HG02870 (cell line): ENCODE results near the gene CAMKMT.

Experiments
- ATAC-seq: cut with Tn5 transposase; IDR thresholded peaks from one replicate; pipeline ENCODE4 v1.9.1; 2021; ENCODE audit warnings: mild to moderate bottlenecking, moderate library complexity; ENCODE audit not compliant: unreplicated experiment

Gene CAMKMT

DNA sequence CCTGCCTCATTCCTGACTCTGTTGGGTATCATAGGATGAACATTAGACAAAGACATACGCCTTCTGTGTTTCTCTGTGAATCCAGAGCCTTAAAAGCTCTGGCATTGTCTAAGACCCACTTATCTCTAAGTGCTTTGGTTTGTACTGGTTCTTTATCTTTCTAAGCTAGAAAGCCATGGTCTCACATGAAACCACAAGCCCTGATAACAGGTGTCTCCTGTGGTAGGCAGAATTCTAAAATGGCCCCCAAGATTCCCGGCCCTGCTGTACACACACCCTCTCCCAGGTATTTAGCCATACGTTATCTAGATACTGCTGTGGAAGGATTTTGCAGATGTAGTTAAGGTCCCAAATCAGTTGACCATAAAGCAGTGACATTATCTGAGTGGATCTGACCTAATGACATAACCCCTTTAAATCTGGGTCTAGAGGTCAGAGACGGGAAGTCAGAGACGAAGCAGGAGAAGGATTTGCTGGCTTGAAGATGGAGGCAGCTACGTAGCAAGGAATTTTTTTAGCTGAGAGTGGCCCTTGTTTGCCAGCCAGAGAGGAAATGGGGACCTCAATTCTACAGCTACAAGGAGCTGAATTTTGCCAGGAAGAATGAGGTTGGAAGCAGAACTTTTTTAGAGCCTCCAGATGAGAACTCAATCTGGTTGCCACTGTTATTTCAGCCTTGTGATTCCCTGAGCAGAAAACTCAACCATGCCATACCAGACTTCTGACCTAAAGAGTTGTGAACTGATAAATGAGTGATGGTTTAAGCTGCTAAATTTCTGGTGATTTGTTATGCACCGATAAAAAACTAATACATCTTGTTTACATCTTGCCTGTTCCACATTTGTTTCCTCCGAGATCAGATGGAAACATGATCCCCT is 186.7 kb downstream of the CAMKMT start:
- no peak for ATAC-seq

DNA sequence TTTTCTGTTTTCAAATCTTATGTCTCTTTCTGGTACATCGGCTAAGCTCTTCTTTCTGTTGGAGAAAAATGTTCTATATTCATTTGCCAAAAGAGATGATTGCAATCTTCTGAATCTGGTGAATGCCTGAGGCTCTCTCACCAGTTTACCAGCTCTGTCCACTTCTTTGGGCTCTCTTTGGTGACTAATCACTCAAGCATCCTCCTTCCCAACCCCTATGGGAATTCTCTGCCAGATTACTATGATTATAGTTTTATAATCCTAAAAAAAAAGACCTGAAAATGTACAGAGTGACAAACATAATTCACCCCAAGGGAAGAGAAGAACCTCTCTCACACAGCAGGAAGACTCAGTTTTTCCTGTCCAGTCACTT is 187.3 kb downstream of the CAMKMT start:
- ATAC-seq: no peak

DNA sequence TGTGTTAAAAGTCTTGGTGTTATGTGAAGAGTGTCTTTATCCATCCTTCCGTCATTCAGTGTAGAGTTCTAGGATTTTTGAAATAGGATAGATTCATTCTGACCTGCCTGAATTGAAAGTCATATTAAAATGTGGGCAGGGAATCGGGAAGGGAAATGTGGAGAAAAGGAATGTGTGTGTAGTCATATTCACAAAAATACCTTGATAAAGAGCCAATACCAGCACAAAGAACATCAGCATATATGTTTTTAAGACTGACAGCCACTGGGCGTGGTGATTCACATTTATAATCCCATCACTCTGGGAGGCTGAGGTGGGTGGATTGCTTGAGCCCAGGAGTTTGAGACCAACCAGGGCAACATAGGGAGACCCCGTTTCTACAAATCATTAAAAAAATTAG is 188.1 kb downstream of the CAMKMT start:
- ATAC-seq: no peak

DNA sequence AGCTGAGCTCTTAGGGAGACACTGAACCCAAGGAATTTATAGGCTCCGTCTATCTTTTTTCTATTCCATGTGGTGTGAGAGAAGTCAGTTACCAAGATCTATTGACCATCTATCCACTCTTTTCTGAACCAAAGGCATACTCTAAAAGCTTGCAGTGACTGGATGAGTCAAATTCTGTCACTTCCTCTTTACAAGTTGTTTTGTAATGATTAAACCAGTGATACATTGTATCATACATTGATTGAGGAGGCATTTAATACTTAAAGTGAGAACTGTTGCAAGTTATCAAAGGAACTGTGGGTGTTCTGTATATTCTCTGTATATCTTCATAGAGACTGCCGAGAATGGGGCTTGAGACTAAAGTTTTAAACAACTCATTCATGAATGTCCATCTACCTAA is 188.8 kb downstream of the CAMKMT start:
- no peak for ATAC-seq

DNA sequence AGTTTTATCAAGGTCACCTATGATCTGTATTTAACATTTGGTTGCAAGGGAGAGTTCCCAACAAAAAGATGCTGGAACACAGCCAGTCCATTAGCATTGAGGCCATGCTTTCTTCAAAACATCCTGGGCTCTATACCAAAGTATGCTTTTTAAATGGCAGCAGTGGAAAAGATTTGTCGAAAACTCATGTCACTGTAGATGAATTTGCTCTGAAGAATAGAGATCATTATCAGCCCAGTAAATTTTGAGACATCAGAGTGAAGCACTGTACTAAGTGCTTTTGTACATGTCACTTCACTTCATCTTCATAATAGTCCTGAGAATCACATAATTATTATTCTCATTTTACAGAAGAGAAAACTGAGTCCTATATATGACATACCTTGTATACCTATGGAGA is 189.8 kb downstream of the CAMKMT start:
- no peak for ATAC-seq

DNA sequence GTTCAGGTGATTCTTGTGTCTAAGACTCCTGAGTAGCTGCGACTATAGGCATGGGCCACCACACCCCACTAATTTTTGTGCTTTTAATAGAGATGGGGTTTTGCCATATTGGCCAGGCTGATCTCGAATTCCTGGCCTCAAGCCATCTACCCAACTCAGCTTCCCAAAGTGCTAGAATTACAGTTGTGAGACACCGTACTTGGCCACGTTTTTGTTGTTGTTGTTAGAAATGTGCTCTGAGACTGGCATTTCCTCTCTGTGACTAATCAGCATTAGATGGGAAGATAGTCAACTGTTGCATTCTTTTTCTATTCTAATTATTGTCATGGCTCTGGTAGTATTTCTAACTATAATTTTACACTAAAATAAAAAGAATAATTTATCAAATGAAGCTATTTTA is 191.7 kb downstream of the CAMKMT start:
- ATAC-seq: no peak

DNA sequence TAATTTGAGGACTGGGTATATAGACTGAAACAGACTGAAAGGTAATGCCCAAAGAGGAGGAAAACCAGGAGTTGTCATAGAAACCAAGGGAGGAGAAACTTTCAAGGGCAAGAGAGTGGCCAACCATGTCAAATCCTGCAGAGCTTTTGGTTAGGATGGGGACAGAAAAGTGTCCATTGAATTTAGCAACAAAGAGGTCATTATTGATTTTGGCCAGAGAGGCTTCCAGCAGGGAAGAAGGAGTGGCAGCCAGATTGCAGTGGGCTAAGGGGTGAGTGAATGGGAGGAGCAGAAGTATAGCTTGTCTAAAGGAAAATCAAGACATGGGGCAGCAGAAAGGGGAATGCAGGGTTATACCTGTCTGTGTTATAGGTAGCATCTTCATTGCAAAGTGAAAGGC is 194.0 kb downstream of the CAMKMT start:
- no peak for ATAC-seq

DNA sequence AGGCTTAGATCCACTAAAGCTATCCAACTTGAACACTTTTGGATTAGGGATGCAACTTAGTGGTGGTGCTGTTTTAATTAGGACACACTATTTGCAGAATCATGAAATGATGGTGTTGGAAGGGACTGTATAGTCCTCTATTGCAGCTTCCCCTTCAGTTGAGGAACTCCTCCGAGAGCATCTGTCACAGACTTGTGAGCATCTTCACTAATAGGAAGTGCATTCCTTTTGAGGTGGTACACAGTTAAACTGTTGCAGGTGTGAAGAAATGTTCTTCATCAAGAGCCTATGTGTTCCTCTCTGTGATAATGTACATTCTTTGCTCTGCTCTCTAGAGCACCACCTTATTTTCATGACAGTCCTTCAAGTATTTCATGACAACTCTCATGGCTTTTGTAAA is 197.4 kb downstream of the CAMKMT start:
- ATAC-seq: no peak

DNA sequence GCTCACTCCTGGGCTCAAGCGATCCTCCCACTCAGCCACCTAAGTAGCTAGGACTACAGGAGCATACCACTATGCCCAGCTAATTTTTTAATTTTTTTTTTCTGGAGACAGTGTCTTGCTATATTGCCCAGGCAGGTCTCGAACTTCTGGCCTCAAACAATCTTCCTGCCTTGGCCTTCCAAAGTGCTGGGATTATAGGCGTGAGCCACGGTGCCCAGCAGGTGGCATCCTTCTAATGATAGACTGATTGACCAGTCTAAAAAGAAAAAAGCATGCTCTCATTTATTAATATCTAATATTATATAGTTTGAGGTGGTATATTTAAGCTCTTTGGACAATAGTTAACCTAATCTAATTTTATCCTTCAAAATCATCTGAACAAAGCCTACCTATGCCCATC is 198.6 kb downstream of the CAMKMT start:
- no peak for ATAC-seq

DNA sequence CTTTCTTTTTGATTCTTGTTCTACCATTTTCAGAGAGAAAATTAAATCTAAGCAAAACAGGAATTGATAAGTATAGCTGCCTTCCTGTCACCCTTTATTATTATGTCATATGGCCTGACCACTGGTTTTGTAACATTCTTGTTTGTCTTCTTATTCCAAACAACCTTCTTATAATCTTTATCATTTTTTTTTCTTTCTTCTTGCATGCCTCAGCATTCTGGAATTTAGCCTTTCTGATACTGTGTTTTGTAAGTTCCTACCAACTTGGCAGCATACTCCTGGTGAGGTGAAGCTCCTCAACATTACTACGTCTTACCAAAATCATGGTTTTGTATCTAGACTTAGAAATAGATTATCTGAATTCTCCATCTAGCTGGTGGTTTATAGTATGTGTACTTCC is 199.2 kb downstream of the CAMKMT start:
- ATAC-seq: no peak

DNA sequence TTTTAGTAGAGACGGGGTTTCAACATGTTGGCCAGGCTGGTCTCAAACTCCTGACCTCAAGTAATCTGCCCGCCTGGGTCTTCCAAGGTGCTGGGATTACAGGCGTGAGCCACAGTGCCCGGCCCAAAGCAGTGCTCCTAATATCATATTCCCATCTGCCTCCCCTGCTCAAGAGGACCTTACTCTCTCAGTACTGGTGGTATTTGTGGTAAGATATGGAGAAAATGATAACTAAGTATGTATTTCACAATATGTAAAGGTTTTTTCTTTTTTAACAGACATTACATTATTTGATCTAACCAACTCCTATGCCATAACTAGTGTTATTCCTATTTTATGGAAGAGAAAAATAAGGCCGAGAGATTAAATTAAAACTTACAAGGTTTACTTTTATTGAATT is 201.0 kb downstream of the CAMKMT start:
- ATAC-seq: no peak

DNA sequence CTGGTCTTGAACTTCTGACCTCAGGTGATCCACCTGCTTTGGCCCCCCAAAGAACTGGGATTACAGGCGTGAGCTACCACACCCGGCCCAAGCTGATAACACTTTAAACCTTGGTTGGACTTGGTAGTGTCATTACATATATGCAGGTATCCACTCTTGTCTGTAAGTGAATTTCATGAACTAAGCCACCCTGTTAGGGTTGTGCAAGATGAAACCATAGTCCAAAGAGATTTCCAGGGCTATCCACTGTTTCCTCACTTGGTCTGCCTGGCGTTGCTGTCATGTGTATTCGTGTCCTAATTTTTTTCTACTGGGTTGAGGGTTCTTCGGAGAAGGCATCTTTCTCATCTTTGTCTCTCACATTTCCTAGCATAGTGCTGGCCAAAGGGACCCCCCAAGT is 203.0 kb downstream of the CAMKMT start:
- ATAC-seq: no peak

DNA sequence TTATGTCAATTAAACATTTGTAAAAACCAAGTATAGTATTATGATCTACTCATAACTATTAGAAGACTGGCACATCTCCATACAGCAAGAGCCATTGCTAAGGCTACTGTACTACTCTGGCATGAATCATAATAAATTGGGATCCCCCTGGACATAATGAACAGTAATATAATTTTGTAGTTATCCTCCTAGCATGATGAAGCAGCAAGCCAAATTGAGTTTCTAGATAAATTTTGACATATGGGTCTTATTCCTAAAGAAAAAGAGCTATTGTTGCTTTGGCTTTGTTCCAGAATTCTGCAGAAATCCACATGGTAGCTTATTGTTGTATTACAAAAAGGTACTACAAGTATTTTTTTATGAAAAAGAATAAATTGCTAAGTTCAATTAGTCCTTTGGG is 204.3 kb downstream of the CAMKMT start:
- no peak for ATAC-seq

DNA sequence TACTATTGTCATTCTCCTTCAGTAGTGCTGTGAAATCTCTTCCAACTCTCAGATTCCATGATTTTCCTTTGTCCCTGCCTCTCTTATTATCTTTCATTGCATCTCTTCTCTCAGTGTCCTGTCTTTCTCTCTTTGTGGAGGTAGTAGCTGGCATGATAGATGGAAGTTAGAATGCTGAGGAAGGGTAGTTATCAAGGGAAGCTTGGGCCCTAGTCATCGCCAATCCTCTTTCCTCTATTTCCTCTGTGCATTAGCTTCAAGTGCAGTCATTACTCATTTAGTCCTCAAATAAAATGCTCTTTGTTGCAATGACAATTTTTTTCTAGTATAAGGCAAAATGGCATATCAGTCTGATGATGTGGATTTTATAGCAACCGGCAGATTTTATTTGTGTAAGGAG is 207.7 kb downstream of the CAMKMT start:
- ATAC-seq: no peak

DNA sequence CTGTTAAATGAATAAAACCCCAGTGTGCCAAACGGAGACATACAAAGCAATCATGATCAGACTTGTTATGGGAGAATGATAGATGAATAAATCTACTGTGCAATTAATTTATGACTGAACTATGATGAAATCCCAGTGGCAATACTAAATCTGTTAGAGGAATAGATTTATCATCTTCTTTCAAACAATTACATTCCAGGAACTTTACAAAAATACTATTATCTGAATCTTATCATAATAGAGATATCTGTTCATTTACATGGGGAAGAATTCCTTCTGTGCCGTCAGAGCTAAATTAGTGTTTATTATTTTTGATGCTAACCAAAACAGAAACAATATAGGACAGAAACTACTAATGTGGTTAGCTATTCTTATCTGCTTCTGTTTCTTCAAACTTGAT is 208.5 kb downstream of the CAMKMT start:
- ATAC-seq: no peak

DNA sequence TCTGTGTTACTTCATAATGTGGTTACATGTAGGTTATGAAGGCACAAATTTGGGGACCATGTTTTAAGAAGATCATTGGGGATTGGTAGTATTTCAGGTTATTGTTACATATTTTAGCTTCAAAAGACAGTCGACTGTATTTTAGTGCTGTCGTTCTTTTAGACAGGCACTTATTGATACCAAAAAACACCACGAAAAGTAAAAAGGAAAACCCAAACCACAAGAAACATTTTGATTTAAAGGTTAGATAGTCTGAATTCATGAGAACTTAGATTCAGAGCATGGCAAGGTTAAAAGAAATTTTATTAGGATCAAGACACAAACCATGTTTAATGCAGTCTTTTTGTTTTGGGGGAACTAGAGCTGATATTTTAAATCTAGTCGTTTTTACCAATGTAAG is 209.0 kb downstream of the CAMKMT start:
- no peak for ATAC-seq

DNA sequence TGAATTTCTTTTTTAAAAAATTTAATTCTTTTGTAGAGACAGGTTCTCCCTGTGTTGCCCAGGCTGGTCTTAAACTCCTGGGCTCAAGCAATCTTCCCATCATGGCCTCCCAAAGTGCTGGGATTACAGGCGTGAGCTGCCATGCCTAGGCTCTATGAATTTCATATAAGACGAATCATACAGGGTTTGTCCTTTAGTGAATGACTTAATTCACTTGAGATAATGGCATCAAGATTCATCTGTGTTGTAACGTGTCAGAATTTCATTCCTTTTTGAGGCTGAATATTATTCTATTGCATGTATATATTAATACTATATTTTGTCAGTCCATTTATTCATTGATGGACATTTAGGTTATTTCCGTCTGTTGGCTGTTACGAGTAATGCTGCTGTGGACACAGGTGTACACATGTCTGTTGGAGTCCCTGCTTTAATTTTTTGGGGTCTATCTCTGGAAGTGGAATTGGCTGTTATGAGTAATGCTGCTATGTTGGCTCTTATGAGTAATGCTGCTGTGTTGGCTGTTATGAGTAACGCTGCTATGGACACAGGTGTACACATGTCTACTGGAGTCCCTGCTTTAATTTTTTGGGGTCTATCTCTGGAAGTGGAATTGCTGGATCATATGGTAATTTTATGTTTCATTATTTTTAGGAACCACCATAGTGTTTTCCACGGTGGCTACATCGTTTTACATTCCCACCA is 210.6 kb downstream of the CAMKMT start:
- peak; percentile 70 for ATAC-seq

DNA sequence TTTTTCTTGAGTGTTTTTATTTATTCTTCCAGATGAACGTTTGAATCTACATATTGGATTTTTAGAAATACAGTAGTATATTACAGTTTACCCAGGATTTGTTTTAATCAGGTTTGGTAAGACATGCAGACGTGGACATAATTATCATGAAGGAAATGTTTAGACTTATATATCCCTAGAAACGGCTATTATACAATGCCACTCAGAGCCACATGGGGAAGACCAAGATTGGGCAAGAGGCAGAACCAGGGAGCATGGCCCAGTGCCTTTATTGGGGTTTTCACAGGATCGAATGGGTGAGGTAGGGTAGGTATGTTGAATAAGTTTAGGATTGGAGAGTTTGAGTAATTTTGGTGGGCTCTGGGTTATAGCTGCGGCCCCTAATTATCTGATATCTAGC is 212.2 kb downstream of the CAMKMT start:
- ATAC-seq: no peak

DNA sequence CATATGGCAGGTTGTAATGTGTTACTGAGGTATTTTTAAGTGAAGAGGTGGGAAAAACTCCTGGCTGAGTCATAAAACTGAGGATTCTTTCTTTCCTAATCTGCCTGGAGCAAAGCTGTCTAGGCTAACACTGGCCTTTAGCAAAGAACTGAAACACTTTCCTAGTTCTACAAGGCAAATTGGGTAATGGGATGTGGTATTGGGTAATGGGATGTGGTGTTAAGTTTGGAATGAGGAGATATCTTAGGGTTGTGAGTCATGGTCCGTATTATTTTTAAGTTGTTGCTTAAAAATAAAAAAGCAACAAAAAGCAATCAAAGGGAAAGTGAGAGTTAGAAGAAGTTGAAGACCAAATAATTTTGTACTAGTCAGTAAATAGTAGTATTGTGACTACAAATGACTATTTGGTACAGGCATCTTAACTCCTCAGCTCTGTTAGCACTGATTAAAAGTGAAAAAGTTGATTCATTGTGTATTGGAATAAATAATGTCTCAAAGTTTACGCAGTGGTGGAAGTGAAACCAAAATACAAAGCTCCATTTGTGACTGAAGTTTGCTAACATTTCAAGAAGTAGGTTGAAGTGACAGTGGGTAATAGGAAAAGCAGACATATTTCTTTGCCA is 216.8 kb downstream of the CAMKMT start:
- peak; percentile 84 for ATAC-seq

DNA sequence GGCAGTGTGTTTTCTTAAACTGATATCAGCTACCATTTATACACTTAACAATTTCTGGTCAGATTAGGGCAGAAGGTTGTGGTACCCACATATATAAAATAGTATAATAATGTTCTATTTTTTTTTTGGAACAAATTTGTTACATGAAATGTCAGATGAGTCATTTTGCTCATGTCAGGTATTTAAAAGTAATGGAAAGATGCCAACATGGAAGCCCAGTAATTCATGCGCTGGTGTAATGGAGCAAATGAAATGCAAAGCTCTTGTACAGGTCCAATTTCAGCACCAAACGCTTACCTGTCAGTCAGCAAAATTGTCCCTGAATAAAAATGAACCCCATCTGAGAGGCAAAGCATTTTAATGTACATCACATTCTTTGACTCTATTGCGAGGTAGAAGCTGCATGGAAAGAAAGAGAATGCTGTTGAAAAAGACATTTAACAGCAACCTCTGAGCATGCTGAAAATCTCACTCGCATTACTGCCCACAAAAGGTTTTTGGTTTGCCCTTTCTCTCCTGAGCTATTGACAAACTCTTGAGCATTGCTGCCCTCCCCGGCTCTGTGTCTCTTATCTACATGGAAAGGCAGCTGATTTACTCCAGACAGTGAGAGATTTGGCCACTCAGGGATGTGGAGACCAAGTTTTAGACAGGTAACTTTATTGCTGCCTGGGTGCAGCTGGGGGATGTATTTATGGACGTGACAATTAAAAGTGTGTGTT is 217.5 kb downstream of the CAMKMT start:
- ATAC-seq: no peak

DNA sequence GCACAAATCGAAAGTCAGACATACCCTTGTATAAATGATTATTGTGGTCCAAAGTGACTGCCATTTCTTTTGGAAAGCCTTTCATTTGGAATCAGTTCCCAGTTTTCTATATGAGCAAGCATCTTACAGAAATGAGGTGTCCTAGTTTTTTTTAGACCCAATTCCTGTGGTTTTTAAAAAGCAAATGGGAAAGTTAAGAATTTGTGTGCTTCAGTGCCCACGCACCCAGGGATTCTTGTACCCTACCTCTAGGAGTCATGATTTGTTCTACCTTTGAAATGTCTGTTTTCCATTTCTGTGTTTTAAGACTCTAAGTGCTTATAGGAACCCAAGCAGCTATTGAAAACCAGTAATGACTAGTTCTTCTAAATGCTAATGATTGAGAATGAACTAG is 218.1 kb downstream of the CAMKMT start:
- no peak for ATAC-seq
